Ishikawa (cell line): ENCODE results near the gene MT3.

Experiments
- CEBPB ChIP-seq: IDR thresholded peaks from 2 replicates; pipeline ENCODE4 v1.6.1; 2012
- CREB1 ChIP-seq: IDR thresholded peaks from 2 replicates; pipeline ENCODE4 v1.6.1; 2012; ENCODE audit warnings: low read depth
- EP300 ChIP-seq: IDR thresholded peaks from 2 replicates; pipeline ENCODE4 v1.6.1; 2012; ENCODE audit warnings: borderline replicate concordance
- FOXM1 ChIP-seq: IDR thresholded peaks from 2 replicates; pipeline ENCODE4 v1.6.1; 2012; ENCODE audit warnings: low read depth, borderline replicate concordance
- MAX ChIP-seq: IDR thresholded peaks from 2 replicates; pipeline ENCODE4 v1.6.1; 2012
- NFIC ChIP-seq: IDR thresholded peaks from 2 replicates; pipeline ENCODE4 v1.6.1; 2012
- REST ChIP-seq: IDR thresholded peaks from 2 replicates; pipeline ENCODE4 v1.6.1; 2012; ENCODE audit warnings: low read depth, mild to moderate bottlenecking
- TAF1 ChIP-seq: IDR thresholded peaks from 2 replicates; pipeline ENCODE4 v1.6.1; 2012; ENCODE audit warnings: low read depth, mild to moderate bottlenecking
- TCF12 ChIP-seq: IDR thresholded peaks from 2 replicates; pipeline ENCODE4 v1.6.1; 2012; ENCODE audit warnings: low read depth
- TEAD4 ChIP-seq: IDR thresholded peaks from 2 replicates; pipeline ENCODE4 v1.6.1; 2012

GRCh38 chr16:56539656-56540055 lies 49.7 kb upstream of the MT3 start:
- no peak for TF ChIP-seq MAX
- TF ChIP-seq TAF1: no peak
- TF ChIP-seq TEAD4: no peak
- TF ChIP-seq CEBPB: no peak
- no peak for TF ChIP-seq EP300
- no peak for TF ChIP-seq REST
- TF ChIP-seq TCF12: no peak
- TF ChIP-seq NFIC: no peak
- TF ChIP-seq CREB1: no peak
- no peak for TF ChIP-seq FOXM1
